ENCODE measurements around the gene CD19.

DNA sequence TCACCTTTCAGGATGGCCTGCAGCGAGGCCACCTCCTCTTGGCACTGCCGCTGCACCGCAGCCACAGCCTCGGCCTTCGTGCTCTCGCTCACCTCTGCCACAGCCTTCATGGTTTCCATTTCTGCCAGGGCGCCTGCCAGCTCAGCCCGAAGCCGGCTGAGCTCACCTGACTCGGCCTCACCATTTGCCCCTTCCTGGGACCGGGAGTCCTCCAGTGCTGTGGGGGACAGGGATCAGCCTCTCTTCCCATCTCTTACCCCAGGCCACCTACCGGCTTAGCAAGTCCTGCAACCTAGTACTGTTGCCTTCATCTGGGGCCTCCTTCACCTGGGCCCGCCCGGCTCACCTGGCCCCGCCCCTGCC lies 7.4 kb upstream of the CD19 start:
- TF ChIP-seq, protein P1, sequence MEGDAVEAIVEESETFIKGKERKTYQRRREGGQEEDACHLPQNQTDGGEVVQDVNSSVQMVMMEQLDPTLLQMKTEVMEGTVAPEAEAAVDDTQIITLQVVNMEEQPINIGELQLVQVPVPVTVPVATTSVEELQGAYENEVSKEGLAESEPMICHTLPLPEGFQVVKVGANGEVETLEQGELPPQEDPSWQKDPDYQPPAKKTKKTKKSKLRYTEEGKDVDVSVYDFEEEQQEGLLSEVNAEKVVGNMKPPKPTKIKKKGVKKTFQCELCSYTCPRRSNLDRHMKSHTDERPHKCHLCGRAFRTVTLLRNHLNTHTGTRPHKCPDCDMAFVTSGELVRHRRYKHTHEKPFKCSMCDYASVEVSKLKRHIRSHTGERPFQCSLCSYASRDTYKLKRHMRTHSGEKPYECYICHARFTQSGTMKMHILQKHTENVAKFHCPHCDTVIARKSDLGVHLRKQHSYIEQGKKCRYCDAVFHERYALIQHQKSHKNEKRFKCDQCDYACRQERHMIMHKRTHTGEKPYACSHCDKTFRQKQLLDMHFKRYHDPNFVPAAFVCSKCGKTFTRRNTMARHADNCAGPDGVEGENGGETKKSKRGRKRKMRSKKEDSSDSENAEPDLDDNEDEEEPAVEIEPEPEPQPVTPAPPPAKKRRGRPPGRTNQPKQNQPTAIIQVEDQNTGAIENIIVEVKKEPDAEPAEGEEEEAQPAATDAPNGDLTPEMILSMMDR (conservative IDR thresholded peaks at IDR 0.05 in 1 of 2, IDR thresholded peaks at IDR 0.05 in 1 of 2; ENCODE audit: extremely low read depth in 1 of 2, insufficient read depth in 1 of 2, low read depth in 1 of 2, low read length in 2 of 2) = peak; percentile 5 to 50
- no peak for TF ChIP-seq EZH2 (IDR thresholded peaks at IDR 0.05; ENCODE audit: borderline replicate concordance, low read length)
